Left lung (tissue), 10 donors: Measurements from ENCODE around the gene CILP2. TPM values are rescaled to one million over a fixed set of nuclear protein-coding genes. Genes with fewer than 3 reads are reported as not detected.

Experiments used
- ATAC-seq: fragments of 200-7000 bp; cut with Tn5 transposase; one replicate; pipeline ENCODE4 v1.9.1; 2020; ENCODE audit warnings: moderate library complexity
- DNase-seq, 4 donors: peaks; one replicate each; pipeline ENCODE4 v3.0.0-alpha.2; 2013 to 2020
- H3K27ac ChIP-seq, 2 donors: fragments of 200-600 bp; sonication (generic) in 1 of 2; one replicate each; pipeline versions ENCODE4 v1.5.0 to v1.8.0; 2020 to 2021
- H3K27me3 ChIP-seq, 2 donors: fragments of 200-600 bp; sonication (generic) in 1 of 2; one replicate each; pipeline versions ENCODE4 v1.5.0 to v1.8.0; 2020 to 2021
- H3K36me3 ChIP-seq, 2 donors: fragments of 200-600 bp; sonication (generic) in 1 of 2; one replicate each; pipeline versions ENCODE4 v1.5.0 to v1.8.0; 2020 to 2021
- H3K4me1 ChIP-seq, 2 donors: fragments of 200-600 bp; one replicate each; pipeline ENCODE4 v1.8.0; 2021
- H3K4me3 ChIP-seq, 2 donors: fragments of 200-600 bp; sonication (generic) in 1 of 2; one replicate each; pipeline versions ENCODE4 v1.5.0 to v1.8.0; 2020 to 2021; ENCODE audit warnings: mild to moderate bottlenecking in 1 of 2
- H3K9me3 ChIP-seq, 2 donors: fragments of 200-600 bp; sonication (generic) in 1 of 2; one replicate each; pipeline versions ENCODE4 v1.5.0 to v1.8.0; 2020 to 2021
- intact Hi-C, 2 donors: fragments of 100-400 bp; cut with DNase I; formaldehyde crosslinking; loops; one replicate each; pipeline versions ENCODE4 v1.11.2 to v1.14.2; 2022
- polyA plus RNA-seq, 6 donors: library from polyadenylated mRNA; unstranded; fragments of 120-200 nt; gene quantifications; one replicate each; pipeline ENCODE4 v1.2.1, GENCODE V29; 2013; ENCODE audit not compliant: insufficient read length in 6 of 6
- total RNA-seq, 2 donors: library from RNA; stranded (reverse); fragmentation: NEBNext Ultra II Directional; extraction: Animal tissue kit (Norgen Biotek cat#: 25700); gene quantifications; one replicate each; pipeline ENCODE4 v1.2.1, GENCODE V29; 2021
- TF ChIP-seq, protein P1 (sequence below), 2 donors: fragments of 200-600 bp; sonication (generic) in 1 of 2; IDR thresholded peaks; one replicate each; pipeline versions ENCODE4 v1.5.0 to v1.8.0; 2021; ENCODE audit warnings: antibody characterized with exemption in 2 of 2
- donor health status: DM: no; HTN: yes; CAD: no.
- donor health status: DM: no; HTN: no; CAD: no.

The CILP2 gene
- total and polyA plus RNA-seq, 8 donors, result 0.14 to 17.8 (median 0.25) TPM

DNA sequence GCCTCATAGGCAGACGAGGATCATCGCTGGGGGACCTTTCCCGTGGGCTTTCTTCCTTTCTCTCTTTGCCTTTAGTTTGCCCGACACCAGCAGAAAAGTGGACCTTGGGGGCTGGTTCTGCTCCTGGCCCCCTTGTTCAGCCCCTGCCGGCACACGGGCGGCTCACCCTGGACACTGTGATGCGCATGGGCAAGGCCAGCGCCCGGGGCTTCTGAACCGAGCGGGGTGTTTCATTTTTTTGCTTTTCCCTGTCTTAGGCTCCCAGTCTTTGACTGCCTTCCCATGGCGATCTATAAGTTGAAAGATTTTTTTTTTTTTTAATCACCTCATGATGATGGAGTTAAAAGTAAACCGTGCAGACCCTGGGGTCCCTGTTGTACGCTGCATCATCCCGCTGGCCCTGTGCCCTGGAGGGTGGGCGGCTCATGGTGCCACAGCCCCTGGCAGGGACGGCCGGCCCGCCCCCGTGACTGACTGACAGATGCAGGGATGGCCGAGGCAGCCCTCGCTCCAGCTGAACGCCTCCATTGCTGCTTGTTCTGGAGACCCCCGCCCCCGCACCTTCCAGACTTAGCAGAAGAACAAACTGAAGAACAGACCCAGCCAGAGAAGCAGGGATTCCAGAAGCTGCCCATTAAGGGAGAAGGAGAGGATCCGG is 32.3 kb upstream of the CILP2 start:
- no peak overlapping the region for H3K27ac ChIP-seq
- H3K9me3 ChIP-seq, result no peaks in the 10 kb centered on the region
- ATAC-seq (no peak), DNase-seq (no peak)
- H3K4me1 ChIP-seq, result no peaks in the 10 kb centered on the region
- no peak overlapping the region for H3K4me3 ChIP-seq
- no peaks in the 10 kb centered on the region for H3K27me3 ChIP-seq
- intact Hi-C loops, result no loop called here
- H3K36me3 ChIP-seq, result peaks cover 0 to 77% of the 10 kb centered on the region in 2 donors
- TF ChIP-seq, protein P1, sequence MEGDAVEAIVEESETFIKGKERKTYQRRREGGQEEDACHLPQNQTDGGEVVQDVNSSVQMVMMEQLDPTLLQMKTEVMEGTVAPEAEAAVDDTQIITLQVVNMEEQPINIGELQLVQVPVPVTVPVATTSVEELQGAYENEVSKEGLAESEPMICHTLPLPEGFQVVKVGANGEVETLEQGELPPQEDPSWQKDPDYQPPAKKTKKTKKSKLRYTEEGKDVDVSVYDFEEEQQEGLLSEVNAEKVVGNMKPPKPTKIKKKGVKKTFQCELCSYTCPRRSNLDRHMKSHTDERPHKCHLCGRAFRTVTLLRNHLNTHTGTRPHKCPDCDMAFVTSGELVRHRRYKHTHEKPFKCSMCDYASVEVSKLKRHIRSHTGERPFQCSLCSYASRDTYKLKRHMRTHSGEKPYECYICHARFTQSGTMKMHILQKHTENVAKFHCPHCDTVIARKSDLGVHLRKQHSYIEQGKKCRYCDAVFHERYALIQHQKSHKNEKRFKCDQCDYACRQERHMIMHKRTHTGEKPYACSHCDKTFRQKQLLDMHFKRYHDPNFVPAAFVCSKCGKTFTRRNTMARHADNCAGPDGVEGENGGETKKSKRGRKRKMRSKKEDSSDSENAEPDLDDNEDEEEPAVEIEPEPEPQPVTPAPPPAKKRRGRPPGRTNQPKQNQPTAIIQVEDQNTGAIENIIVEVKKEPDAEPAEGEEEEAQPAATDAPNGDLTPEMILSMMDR (IDR thresholded peaks at IDR 0.05), result no peak

DNA sequence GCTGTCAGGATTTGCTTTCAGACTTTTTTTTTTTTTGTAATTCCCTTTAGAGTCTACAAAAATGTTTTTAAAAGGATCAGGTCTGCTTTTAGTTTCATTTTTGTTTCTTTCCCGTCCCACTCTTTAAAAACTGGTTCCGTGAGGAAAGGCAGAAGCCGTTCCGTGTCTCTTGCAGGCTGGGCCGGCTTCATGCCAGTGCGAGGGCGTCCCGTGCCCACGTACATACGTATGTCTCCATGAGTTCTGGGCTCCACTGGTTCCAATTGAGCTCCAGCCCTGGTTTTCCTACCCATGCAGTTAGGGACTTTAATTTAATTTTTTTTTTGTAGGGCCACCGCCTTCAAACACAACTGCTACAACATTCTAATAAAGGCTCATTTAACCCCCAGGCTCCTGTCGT is 31.5 kb upstream of the CILP2 start:
- intact Hi-C loops, result no loop called here
- Histone ChIP-seq H3K9me3 (no peaks in the 10 kb centered on the region), H3K4me3 (no peak overlapping the region), H3K4me1 (no peaks in the 10 kb centered on the region), H3K27ac (no peak overlapping the region), H3K27me3 (no peaks in the 10 kb centered on the region), H3K36me3 (peaks cover 0 to 69% of the 10 kb centered on the region in 2 donors)
- TF ChIP-seq, protein P1 (IDR thresholded peaks at IDR 0.05), result no peak
- ATAC-seq (no peak), DNase-seq (no peak)

GRCh38 chr19:19507354-19507753 is 30.7 kb upstream of the CILP2 start:
- DNase-seq (no peak), ATAC-seq (no peak)
- H3K27ac ChIP-seq, result no peak overlapping the region
- TF ChIP-seq, protein P1 (IDR thresholded peaks at IDR 0.05), result no peak
- H3K4me3 ChIP-seq, result no peak overlapping the region
- no peaks in the 10 kb centered on the region for H3K9me3 ChIP-seq
- H3K4me1 ChIP-seq, result no peaks in the 10 kb centered on the region
- peaks cover 0 to 61% of the 10 kb centered on the region in 2 donors for H3K36me3 ChIP-seq
- intact Hi-C loops, result no loop called here
- no peaks in the 10 kb centered on the region for H3K27me3 ChIP-seq

- DNase-seq (no peak), ATAC-seq (no peak)
- TF ChIP-seq, protein P1 (IDR thresholded peaks at IDR 0.05), result no peak
- Histone ChIP-seq H3K4me1 (no peaks in the 10 kb centered on the region), H3K36me3 (peaks cover 0 to 52% of the 10 kb centered on the region in 2 donors), H3K4me3 (no peak overlapping the region), H3K9me3 (no peaks in the 10 kb centered on the region), H3K27ac (no peak overlapping the region), H3K27me3 (no peaks in the 10 kb centered on the region)
- intact Hi-C loops, result no loop called here
Observed at GRCh38 chr19:19508217-19508616, 29.8 kb upstream of the CILP2 start.

GRCh38 chr19:19510432-19510831 is 27.6 kb upstream of the CILP2 start:
- peaks cover 0 to 5% of the 10 kb centered on the region in 2 donors for H3K4me1 ChIP-seq
- no peak for ATAC-seq
- peaks cover 0 to 30% of the 10 kb centered on the region in 2 donors for H3K36me3 ChIP-seq
- intact Hi-C loops, result no loop called here
- no peak overlapping the region for H3K27ac ChIP-seq
- DNase-seq, result no peak
- TF ChIP-seq, protein P1 (IDR thresholded peaks at IDR 0.05), result no peak
- no peak overlapping the region for H3K4me3 ChIP-seq
- H3K27me3 ChIP-seq, result no peaks in the 10 kb centered on the region
- H3K9me3 ChIP-seq, result peaks cover 0 to 8% of the 10 kb centered on the region in 2 donors
